HG02798 (cell line): ENCODE data around the gene CLMN.
"Not testable (repeated sequence)": the region's sequence is repeated elsewhere in the genome, so short reads cannot be mapped to it uniquely, and the experiment has no call there.

Experiments
- ATAC-seq: cut with Tn5 transposase; IDR thresholded peaks from one replicate; pipeline ENCODE4 v1.9.1; 2021; ENCODE audit warnings: mild to moderate bottlenecking; ENCODE audit not compliant: unreplicated experiment, poor library complexity

The CLMN gene

GRCh38 chr14:95290021-95290420 is 29.7 kb downstream of the CLMN start:
- no peak for ATAC-seq

DNA sequence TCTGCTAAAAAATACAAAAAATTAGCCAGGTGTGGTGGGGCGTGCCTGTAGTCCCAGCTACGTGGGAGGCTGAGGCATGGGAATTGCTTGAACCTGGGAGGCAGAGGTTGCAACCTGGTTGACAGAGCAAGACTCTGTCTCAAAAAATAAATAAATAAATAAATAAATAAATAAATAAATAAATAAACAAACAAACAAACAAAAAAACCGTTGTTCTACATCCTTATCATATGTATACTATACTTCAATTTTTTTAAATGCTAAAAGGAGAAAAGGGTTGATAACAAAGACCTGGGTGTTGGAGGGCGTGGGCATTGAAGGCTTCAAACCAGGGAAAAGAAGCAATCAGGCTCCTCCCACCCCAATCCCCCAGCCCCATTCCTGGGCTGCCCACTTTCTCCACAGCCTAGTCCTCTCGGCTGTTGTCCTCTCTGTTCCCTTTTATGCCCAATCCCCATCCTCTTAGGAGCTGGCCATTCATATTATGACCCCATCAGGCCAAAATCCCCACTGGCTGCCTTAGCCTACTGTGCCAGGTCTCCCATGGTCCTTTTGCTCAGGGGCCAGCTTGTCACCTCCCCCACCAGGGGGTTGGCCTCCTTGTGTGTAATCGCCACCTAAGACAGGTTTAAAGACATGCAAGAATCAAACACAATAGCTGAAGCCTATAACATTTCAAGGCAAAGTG is 30.2 kb downstream of the CLMN start:
- ATAC-seq, result no peak

- ATAC-seq, result no peak
Observed at GRCh38 chr14:95288672-95289322, 30.9 kb downstream of the CLMN start.

GRCh38 chr14:95287176-95287754 is 32.4 kb downstream of the CLMN start:
- no peak for ATAC-seq

DNA sequence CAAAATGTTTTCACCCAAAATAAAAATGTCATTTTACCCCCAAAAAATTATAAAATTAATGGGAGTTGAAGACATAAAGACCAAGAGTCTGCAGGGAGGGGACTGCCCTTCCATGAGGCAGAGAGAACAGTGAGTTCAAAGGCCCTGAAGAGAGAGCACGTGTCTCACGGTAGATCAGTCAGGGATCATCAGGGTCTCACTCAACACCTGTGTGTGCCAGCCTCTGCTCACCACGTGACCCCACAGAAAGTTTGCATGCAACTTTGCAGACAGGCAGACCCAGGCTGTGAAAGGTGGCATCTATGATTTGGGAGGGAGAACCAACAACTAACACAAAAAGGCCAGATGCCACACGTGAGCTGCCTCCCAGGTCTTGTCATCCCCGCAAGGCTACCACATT is 33.1 kb downstream of the CLMN start:
- no peak for ATAC-seq

DNA sequence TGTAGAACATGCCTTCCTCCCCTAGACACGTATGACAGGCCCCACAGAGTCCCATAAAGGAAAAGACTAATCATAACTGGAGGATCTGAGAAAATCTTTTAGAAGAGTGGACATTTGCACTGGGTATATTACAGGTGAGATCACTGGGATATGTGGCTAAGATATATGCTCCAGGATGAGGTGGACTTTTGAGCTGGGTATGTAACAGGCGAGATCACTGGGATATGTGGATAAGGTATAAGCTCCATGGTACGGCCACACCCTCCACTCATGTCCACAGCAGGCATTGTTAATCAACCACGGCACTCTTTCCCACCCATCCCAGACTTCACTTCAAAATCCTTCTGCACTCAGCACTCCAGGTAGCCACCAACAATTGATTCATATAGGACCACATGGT is 34.1 kb downstream of the CLMN start:
- no peak for ATAC-seq

DNA sequence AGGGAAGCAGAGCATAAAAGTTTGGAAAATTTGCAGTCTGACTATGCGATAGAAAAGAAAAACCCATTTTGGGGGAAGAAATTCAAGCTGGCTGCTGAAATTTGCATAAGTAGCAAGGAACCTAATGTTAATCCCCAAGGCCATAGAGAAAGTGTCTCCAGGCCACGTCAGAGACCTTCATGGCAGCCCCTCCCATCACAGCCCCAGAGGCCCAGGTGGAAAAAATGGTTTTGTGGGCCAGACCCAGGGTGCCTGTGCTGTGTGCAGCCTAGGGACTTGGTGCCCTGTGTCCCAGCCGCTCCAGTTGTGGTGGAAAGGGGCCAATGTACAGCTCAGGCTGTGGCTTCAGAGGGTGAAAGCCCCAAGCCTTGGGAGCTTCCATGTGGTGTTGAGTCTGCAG is 35.9 kb downstream of the CLMN start:
- not testable (repeated sequence) for ATAC-seq

GRCh38 chr14:95282986-95283380 is 36.7 kb downstream of the CLMN start:
- not testable (repeated sequence) for ATAC-seq

DNA sequence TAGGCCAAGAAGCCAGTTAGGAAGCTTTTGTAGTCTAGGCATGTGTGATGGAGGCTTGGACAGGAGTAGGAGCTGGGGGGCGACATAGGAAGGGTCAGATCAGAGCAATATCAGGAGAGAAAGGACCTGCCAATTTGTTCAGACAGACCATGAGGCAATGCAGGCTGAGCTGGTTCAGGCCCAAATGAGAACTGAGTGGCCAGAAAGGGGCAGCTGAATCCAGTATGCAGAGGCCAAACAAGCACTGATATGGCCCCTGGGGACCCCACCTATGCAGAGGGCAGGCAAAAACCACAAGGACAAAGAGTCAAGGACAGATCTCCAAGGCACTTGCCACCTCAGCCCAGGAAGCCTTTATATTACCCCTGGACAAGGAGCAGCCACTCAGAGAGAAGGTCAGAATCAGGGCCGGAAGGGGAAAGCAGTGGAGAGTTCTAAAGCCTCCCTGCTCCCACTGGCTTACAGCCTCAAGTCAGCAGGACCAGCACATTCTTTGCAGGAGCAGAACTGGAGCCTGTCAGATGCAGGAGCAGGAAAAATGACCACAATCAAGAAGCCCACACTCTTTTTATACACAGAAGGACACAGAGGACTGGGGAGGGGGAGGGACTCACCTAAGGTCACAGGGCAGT is 37.2 kb downstream of the CLMN start:
- no peak for ATAC-seq

DNA sequence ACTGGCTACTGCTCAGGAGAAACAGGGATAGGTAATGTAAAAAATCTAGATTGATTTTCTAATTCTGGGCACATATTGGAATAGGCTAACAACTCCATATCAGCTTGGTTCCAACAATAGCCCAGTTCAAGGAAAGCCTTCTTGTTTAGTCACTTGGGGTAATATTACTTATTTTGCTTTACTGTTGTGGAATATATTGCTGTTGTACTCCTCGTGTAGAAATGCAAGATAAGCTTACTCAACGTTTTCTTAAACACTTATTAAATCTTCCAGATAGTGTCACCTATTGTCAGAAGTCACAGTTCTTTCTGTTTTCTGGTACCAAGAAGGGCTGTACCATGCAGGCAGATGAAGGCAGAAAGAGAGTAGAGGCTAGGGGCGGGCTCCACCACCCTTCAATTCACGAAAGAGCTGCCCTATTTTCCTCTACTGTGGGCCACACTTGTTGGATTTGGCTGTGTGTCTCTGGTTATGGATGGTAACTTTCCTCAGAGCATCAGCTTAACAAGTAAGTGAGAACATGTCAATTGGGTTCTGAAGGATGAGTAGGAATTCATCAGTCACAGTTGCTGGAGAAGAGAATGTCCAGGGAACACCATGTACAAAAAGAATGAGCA is 38.0 kb downstream of the CLMN start:
- ATAC-seq, result no peak

DNA sequence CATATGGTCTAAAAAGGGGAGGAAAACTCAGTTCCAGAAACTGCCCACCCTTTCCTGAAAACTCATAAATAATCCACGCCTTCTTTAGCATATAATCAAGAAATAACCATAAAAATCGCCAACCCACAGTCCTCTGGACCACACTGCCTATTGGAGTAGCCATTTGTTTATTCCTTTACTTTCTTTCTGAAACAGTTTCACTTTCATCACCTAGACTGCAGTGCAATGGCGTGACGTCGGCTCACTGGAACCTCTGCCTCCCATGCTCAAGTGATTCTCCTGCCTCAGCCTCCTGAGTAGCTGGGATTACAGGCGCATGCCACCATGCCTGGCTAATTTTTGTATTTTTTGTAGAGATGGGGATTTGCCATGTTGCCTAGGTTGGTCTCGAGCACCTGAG is 44.2 kb downstream of the CLMN start:
- no peak for ATAC-seq

GRCh38 chr14:95274874-95275273 is 44.8 kb downstream of the CLMN start:
- no peak for ATAC-seq

GRCh38 chr14:95274279-95274678 is 45.4 kb downstream of the CLMN start:
- ATAC-seq, result no peak

DNA sequence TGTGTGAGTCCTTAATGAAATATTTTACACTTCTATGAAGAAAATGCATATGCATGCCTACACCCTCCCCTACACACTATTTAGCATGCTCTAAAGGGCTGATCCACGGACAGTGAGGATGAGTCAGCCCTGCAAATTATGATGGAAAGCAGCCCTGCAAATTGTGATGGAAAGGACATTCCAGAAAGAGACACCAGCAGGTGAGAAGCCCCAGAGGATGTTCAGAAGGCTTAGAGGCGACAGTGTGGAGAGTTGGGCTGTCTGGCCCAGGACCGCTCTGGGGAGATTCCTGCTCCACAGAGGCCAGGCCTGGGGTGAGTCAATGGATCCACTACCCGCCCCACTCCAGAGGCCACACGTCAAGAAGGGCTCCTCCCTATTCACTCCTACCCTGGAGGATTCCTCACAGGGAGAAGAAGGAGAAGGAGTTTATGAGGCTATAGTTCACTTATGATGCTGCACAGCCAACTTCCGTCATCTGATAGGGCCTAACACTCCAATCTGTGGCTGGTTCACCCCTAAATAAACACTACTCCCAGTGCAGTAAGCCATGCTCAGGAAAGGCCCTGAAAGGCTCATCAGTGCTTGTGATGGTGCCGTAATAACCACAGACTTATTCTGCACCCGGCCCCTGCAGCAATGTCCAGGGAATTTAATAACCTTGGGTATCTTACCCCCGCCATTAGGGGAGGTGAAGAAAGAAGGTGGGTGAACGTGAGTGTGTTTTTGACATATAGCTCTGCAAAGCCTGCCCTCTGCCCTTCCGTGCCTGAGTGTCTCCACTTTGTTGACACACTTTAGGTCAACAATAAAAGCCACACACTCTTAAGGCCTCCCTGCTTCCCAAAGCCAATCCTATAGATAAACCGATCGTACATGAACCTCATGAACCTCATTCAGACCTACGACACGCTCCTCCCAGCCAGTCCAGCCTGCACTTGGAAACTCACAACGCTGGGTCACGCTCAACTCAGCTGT is 46.4 kb downstream of the CLMN start:
- ATAC-seq, result no peak

GRCh38 chr14:95272057-95272456 is 47.7 kb downstream of the CLMN start:
- no peak for ATAC-seq

GRCh38 chr14:95270203-95270602 is 49.5 kb downstream of the CLMN start:
- ATAC-seq, result no peak

- ATAC-seq, result no peak
Observed at GRCh38 chr14:95269493-95269892, 50.2 kb downstream of the CLMN start.

GRCh38 chr14:95268350-95268749 is 51.4 kb downstream of the CLMN start:
- ATAC-seq, result no peak

DNA sequence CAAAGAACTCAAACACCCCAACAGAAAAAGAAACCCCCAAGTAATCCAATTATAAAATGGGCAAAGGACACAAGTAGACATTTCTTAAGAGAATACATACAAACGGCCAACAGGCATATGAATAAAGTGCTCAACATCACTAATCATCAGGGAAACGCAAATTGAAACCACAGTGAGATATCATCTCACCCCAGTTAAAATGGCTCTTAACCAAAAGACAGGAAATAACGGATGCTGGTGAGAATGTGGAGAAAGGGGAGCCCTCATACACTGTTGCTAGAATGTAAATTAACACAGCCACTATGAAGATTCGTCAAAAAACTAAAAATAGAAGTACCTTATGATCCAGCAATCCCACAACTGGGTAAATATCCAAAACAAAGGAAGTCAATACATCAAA is 52.4 kb downstream of the CLMN start:
- no peak for ATAC-seq
